IMR-90 (cell line): Measurements from ENCODE around the gene COL25A1. TPM values are rescaled to one million over a fixed set of nuclear protein-coding genes. Genes with fewer than 3 reads are reported as not detected.

ENCODE experiments used
- ATAC-seq: fragments of 200-7000 bp; cut with Tn5 transposase; 2 replicates; pipeline ENCODE4 v1.9.1; 2020; ENCODE audit warnings: low read depth, mild to moderate bottlenecking, moderate library complexity
- BruUV-seq: library from RNA; stranded (reverse); fragments of 400-500 nt; replicated peaks from 2 replicates; lab custom pipeline; 2021; lab: Mats Ljungman, UMichigan
- CTCF ChIA-PET: fragments of 300-600 bp; formaldehyde crosslinking; extraction: SDS; loops from one replicate; lab custom pipeline; 2021; ENCODE audit warnings: antibody characterized with exemption; lab: Yijun Ruan, JAX
- POLR2A ChIA-PET: fragments of 300-600 bp; sonication (Branson Sonifier 250); formaldehyde crosslinking; loops from one replicate; lab custom pipeline; 2022; ENCODE audit warnings: antibody characterized with exemption; ENCODE audit not compliant: unreplicated experiment; lab: Charles Lee
- DNase-seq: peaks from one replicate; pipeline ENCODE4 v3.0.0; 2013
- H2AFZ ChIP-seq: replicated peaks from 2 replicates; pipeline ENCODE3; 2013; ENCODE audit warnings: low read length, mild to moderate bottlenecking; ENCODE audit not compliant: poor library complexity
- H2AK5ac ChIP-seq: 2 replicates; pipeline ENCODE4 v1.6.1; 2013; ENCODE audit warnings: low read depth, low read length, inconsistent platforms
- H2AK9ac ChIP-seq: replicated peaks from 2 replicates; pipeline ENCODE3; 2013; ENCODE audit warnings: mild to moderate bottlenecking, low read depth, low read length, moderate library complexity; ENCODE audit not compliant: poor library complexity
- H2BK120ac ChIP-seq: 2 replicates; pipeline ENCODE4 v1.6.1; 2013; ENCODE audit warnings: low read depth, low read length, inconsistent platforms
- H2BK15ac ChIP-seq: 3 replicates; pipeline ENCODE4 v1.6.1; 2013; ENCODE audit warnings: low read depth, low read length, inconsistent platforms
- H2BK20ac ChIP-seq: 2 replicates; pipeline ENCODE4 v1.6.1; 2013; ENCODE audit warnings: low read depth, mild to moderate bottlenecking, inconsistent platforms, low read length, moderate library complexity
- H2BK5ac ChIP-seq: 2 replicates; pipeline ENCODE4 v1.6.1; 2013; ENCODE audit warnings: mild to moderate bottlenecking, low read depth, low read length, inconsistent platforms; ENCODE audit not compliant: poor library complexity, severe bottlenecking
- H3K14ac ChIP-seq: replicated peaks from 2 replicates; pipeline ENCODE4 v1.6.1; 2013; ENCODE audit warnings: low read depth, low read length, inconsistent platforms
- H3K18ac ChIP-seq: 2 replicates; pipeline ENCODE4 v1.6.1; 2013; ENCODE audit warnings: low read depth, low read length, control low read depth
- H3K23ac ChIP-seq: 2 replicates; pipeline ENCODE4 v1.6.1; 2013; ENCODE audit warnings: low read depth, low read length, inconsistent platforms
- H3K27ac ChIP-seq: 2 replicates; pipeline ENCODE4 v1.5.1; 2013; ENCODE audit warnings: mild to moderate bottlenecking, control low read depth, low read length; ENCODE audit not compliant: insufficient read depth
- H3K27me3 ChIP-seq: 2 replicates; pipeline ENCODE4 v1.6.1; 2013; ENCODE audit warnings: low read length; ENCODE audit not compliant: control insufficient read depth, insufficient read depth
- H3K36me3 ChIP-seq: 2 replicates; pipeline ENCODE4 v1.6.1; 2013; ENCODE audit warnings: low read length, mixed read lengths; ENCODE audit not compliant: control insufficient read depth, insufficient read depth
- H3K4ac ChIP-seq: 2 replicates; pipeline ENCODE4 v1.6.1; 2013; ENCODE audit warnings: low read depth, low read length, inconsistent platforms
- H3K4me1 ChIP-seq: 2 replicates; pipeline ENCODE4 v1.6.1; 2013; ENCODE audit warnings: low read length, mixed read lengths; ENCODE audit not compliant: control insufficient read depth, insufficient read depth
- H3K4me2 ChIP-seq: 2 replicates; pipeline ENCODE4 v1.6.1; 2013; ENCODE audit warnings: low read depth, mild to moderate bottlenecking, control low read depth, low read length, moderate library complexity
- H3K4me3 ChIP-seq: 2 replicates; pipeline ENCODE4 v1.5.1; 2013; ENCODE audit warnings: low read depth, mild to moderate bottlenecking, control low read depth, low read length, moderate library complexity; ENCODE audit not compliant: insufficient read depth
- H3K56ac ChIP-seq: 2 replicates; pipeline ENCODE4 v1.6.1; 2013; ENCODE audit warnings: low read length, inconsistent platforms; ENCODE audit not compliant: insufficient read depth; ENCODE audit errors: extremely low read depth
- H3K79me1 ChIP-seq, 2 experiments: 2 replicates each; pipeline ENCODE4 v1.6.1; 2013; ENCODE audit warnings: low read length in 2 of 2, inconsistent platforms in 1 of 2, low read depth in 1 of 2
- H3K9ac ChIP-seq: 2 replicates; pipeline ENCODE4 v1.6.1; 2013; ENCODE audit warnings: low read depth, low read length, control low read depth
- H3K9me1 ChIP-seq: 2 replicates; pipeline ENCODE4 v1.6.1; 2013; ENCODE audit warnings: low read length, inconsistent platforms; ENCODE audit not compliant: insufficient read depth
- H3K9me3 ChIP-seq: 2 replicates; pipeline ENCODE4 v1.6.1; 2013; ENCODE audit warnings: low read length; ENCODE audit not compliant: control insufficient read depth, insufficient read depth
- H4K20me1 ChIP-seq: 2 replicates; pipeline ENCODE4 v1.6.1; 2013; ENCODE audit warnings: low read length, inconsistent platforms; ENCODE audit not compliant: insufficient read depth
- H4K5ac ChIP-seq: 2 replicates; pipeline ENCODE4 v1.6.1; 2013; ENCODE audit warnings: mild to moderate bottlenecking, low read depth, low read length, control low read depth
- H4K8ac ChIP-seq, 2 experiments: 2 replicates each; pipeline ENCODE4 v1.6.1; 2013; ENCODE audit warnings: low read depth in 2 of 2, low read length in 2 of 2, control low read depth in 1 of 2, inconsistent platforms in 1 of 2
- H4K91ac ChIP-seq: 2 replicates; pipeline ENCODE4 v1.6.1; 2013; ENCODE audit warnings: low read depth, low read length, inconsistent platforms; ENCODE audit not compliant: insufficient read depth
- FOS ChIP-seq: fragments of 150-350 bp; IDR thresholded peaks from 2 replicates; pipeline ENCODE4 v1.6.1; 2016; ENCODE audit warnings: low read depth, low read length
- MXI1 ChIP-seq: IDR thresholded peaks from 2 replicates; pipeline ENCODE4 v1.6.1; 2012; ENCODE audit warnings: low read depth, mild to moderate bottlenecking, low read length, moderate library complexity, borderline replicate concordance
- WGBS, 2 experiments: methylation state at CpG; one replicate each; pipeline versions ENCODE4 v1.1.5 to v1.1.7; 2013; ENCODE audit warnings: missing lambda C conversion rate in 2 of 2; ENCODE audit not compliant: insufficient read length in 1 of 2; ENCODE audit errors: extremely low coverage in 2 of 2; 5-methylcytosine and 5-hydroxymethylcytosine counted together
- dilution Hi-C: fragments of 300-500 bp; cut with HindIII; formaldehyde crosslinking; loops from one replicate; pipeline ENCODE4 v1.14.3; 2018; ENCODE audit warnings: low sequenced_read_pairs; ENCODE audit not compliant: unreplicated experiment
- in situ Hi-C: fragments of 300-500 bp; cut with MboI; formaldehyde crosslinking; loops from 3 replicates; pipeline ENCODE4 v1.14.3; 2019; ENCODE audit warnings: low sequenced_read_pairs, inconsistent platforms, mixed read lengths
- intact Hi-C: fragments of 100-400 bp; cut with micrococcal nuclease; formaldehyde crosslinking; loops from 2 replicates; pipeline ENCODE4 v1.10.0; 2022
- polyA plus RNA-seq, 3 experiments: library from polyadenylated mRNA; depleted of rRNA; stranded (reverse); fragments of >200 nt; gene quantifications; 2 replicates each; pipeline ENCODE4 v1.2.3, GENCODE V29; 2012; ENCODE audit warnings: low replicate concordance in 1 of 3
- total RNA-seq: library from RNA; depleted of rRNA; stranded (reverse); fragments of >200 nt; gene quantifications from 2 replicates; pipeline ENCODE4 v1.2.3, GENCODE V29; 2012
- TF ChIP-seq, protein P1 (sequence below): fragments of 150-350 bp; IDR thresholded peaks from 2 replicates; pipeline ENCODE4 v1.6.1; 2017; ENCODE audit warnings: mild to moderate bottlenecking, antibody characterized with exemption, low read length, low read depth
- TF ChIP-seq, protein P2 (sequence below): conservative IDR thresholded peaks from 2 replicates; pipeline ENCODE4 v1.5.1; 2012; ENCODE audit warnings: mild to moderate bottlenecking, low read depth, low read length, improper control_type of control experiment
- TF ChIP-seq, protein P3 (sequence below): fragments of 150-350 bp; IDR thresholded peaks from 2 replicates; pipeline ENCODE4 v1.6.1; 2016; ENCODE audit warnings: low read depth, mild to moderate bottlenecking, low read length, moderate library complexity, borderline replicate concordance

Gene COL25A1
- total and polyA plus RNA-seq, 2 of the 4 experiments (the other 2 are of a cell fraction) = under 0.01 to 0.05 TPM

DNA sequence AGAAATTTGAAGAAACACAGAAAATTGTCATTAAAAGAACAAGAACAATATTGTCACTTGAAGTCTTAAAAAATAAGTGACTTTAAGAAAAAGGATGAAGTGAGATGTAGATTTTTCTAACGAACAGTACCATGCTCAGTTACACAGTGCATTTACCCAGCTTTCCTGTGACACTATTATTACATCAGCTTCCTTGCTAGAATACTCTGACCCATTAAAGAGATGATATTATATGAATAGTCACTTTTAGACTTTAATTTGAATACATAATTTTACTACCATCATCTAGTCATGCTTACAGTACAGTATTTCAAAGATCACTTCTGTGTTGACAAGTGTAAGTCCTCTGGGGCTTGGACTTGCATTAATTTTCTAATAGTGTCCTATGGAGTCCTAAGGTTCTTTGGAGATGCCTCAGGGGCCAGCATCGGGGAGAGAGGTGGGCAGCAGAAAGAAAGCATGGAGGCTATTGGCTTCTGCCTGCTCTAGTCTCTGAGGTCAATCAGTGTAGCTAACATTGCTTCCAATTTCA, 10.7 kb downstream of the COL25A1 start:
- ATAC-seq = no peak
- no peaks in the 10 kb centered on the region for H3K36me3 ChIP-seq
- no peak overlapping the region for H2BK20ac ChIP-seq
- no peak overlapping the region for H3K56ac ChIP-seq
- POLR2A ChIA-PET = no interaction called here
- TF ChIP-seq, protein P1, sequence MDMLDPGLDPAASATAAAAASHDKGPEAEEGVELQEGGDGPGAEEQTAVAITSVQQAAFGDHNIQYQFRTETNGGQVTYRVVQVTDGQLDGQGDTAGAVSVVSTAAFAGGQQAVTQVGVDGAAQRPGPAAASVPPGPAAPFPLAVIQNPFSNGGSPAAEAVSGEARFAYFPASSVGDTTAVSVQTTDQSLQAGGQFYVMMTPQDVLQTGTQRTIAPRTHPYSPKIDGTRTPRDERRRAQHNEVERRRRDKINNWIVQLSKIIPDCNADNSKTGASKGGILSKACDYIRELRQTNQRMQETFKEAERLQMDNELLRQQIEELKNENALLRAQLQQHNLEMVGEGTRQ = no peak
- TF ChIP-seq FOS = no peak
- TF ChIP-seq, protein P2, sequence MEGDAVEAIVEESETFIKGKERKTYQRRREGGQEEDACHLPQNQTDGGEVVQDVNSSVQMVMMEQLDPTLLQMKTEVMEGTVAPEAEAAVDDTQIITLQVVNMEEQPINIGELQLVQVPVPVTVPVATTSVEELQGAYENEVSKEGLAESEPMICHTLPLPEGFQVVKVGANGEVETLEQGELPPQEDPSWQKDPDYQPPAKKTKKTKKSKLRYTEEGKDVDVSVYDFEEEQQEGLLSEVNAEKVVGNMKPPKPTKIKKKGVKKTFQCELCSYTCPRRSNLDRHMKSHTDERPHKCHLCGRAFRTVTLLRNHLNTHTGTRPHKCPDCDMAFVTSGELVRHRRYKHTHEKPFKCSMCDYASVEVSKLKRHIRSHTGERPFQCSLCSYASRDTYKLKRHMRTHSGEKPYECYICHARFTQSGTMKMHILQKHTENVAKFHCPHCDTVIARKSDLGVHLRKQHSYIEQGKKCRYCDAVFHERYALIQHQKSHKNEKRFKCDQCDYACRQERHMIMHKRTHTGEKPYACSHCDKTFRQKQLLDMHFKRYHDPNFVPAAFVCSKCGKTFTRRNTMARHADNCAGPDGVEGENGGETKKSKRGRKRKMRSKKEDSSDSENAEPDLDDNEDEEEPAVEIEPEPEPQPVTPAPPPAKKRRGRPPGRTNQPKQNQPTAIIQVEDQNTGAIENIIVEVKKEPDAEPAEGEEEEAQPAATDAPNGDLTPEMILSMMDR = no peak
- no peak for TF ChIP-seq MXI1
- TF ChIP-seq, protein P3, sequence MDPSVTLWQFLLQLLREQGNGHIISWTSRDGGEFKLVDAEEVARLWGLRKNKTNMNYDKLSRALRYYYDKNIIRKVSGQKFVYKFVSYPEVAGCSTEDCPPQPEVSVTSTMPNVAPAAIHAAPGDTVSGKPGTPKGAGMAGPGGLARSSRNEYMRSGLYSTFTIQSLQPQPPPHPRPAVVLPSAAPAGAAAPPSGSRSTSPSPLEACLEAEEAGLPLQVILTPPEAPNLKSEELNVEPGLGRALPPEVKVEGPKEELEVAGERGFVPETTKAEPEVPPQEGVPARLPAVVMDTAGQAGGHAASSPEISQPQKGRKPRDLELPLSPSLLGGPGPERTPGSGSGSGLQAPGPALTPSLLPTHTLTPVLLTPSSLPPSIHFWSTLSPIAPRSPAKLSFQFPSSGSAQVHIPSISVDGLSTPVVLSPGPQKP = no peak
- no peak overlapping the region for H4K91ac ChIP-seq
- no peak overlapping the region for H3K14ac ChIP-seq
- CTCF ChIA-PET = no interaction called here
- no peak overlapping the region for H4K5ac ChIP-seq
- in situ Hi-C loops = no loop called here
- no peak overlapping the region for H2BK15ac ChIP-seq
- no peak for DNase-seq
- no peaks in the 10 kb centered on the region for H3K9me3 ChIP-seq
- no peak overlapping the region for H2AK5ac ChIP-seq
- WGBS, 2 experiments = no CpG with 5 or more reads among the region's 2 CpGs
- H2BK120ac ChIP-seq = no peak overlapping the region
- H3K4me2 ChIP-seq = no peak overlapping the region
- H2AFZ ChIP-seq = no peak overlapping the region
- dilution Hi-C loops = no loop called here
- H3K4ac ChIP-seq = no peak overlapping the region
- no peaks in the 10 kb centered on the region for H3K79me1 ChIP-seq
- H3K4me3 ChIP-seq = no peak overlapping the region
- H2BK5ac ChIP-seq = no peak overlapping the region
- no peak overlapping the region for H4K8ac ChIP-seq
- no peak overlapping the region for H3K9ac ChIP-seq
- no peaks in the 10 kb centered on the region for H3K9me1 ChIP-seq
- no peak overlapping the region for H3K27ac ChIP-seq
- intact Hi-C loops = no loop called here
- no peak overlapping the region for H3K23ac ChIP-seq
- H3K18ac ChIP-seq = no peak overlapping the region
- no peaks in the 10 kb centered on the region for H3K4me1 ChIP-seq
- H2AK9ac ChIP-seq = no peak overlapping the region
- peaks cover 2% of the 10 kb centered on the region; the same call in 1 of the 2 replicates for H3K27me3 ChIP-seq
- H4K20me1 ChIP-seq = no peaks in the 10 kb centered on the region
- BruUV-seq = no TSS peak
